Adipocyte (in vitro differentiated cells): ENCODE data around the gene SHISA5.
A peak's percentile ranks its signal among the peaks of the same experiment; 100 is the strongest.
"Not testable (repeated sequence)": the region's sequence is repeated elsewhere in the genome, so short reads cannot be mapped to it uniquely, and the experiment has no call there.

Experiments used
- DNase-seq: peaks from one replicate; pipeline ENCODE4 v3.0.0-alpha.2; 2015; ENCODE audit warnings: low read depth
- H3K27me3 ChIP-seq: replicated peaks from 2 replicates; pipeline ENCODE4 v1.7.0; 2013; ENCODE audit warnings: mild to moderate bottlenecking, low read length, moderate library complexity; ENCODE audit not compliant: control insufficient read depth, insufficient read depth
- H3K36me3 ChIP-seq: 2 replicates; pipeline ENCODE4 v1.7.0; 2013; ENCODE audit warnings: low read length, mild to moderate bottlenecking, moderate library complexity; ENCODE audit not compliant: control insufficient read depth, insufficient read depth, severe bottlenecking
- H3K4me1 ChIP-seq: 2 replicates; pipeline ENCODE4 v1.7.0; 2013; ENCODE audit warnings: mild to moderate bottlenecking, low read length, moderate library complexity; ENCODE audit not compliant: control insufficient read depth, insufficient read depth
- H3K4me3 ChIP-seq: 2 replicates; pipeline ENCODE4 v1.7.0; 2013; ENCODE audit warnings: mild to moderate bottlenecking, low read length, moderate library complexity
- H3K9ac ChIP-seq: 2 replicates; pipeline ENCODE4 v1.7.0; 2013; ENCODE audit warnings: mild to moderate bottlenecking, low read length, moderate library complexity
- H3K9me3 ChIP-seq: 2 replicates; pipeline ENCODE4 v1.7.0; 2013; ENCODE audit warnings: mild to moderate bottlenecking, low read length, moderate library complexity; ENCODE audit not compliant: control insufficient read depth

Gene SHISA5

GRCh38 chr3:48474031-48474430 lies 29.9 kb downstream of the SHISA5 start:
- not testable (repeated sequence) for DNase-seq, H3K27me3 ChIP-seq, H3K9me3 ChIP-seq, H3K4me3 ChIP-seq, H3K36me3 ChIP-seq, H3K9ac ChIP-seq
- peaks cover 12% of the 10 kb centered on the region for H3K4me1 ChIP-seq

GRCh38 chr3:48473617-48473952 lies 30.4 kb downstream of the SHISA5 start:
- Histone ChIP-seq H3K4me1 (peaks cover 12% of the 10 kb centered on the region), H3K36me3 (peaks cover 8% of the 10 kb centered on the region), H3K27me3 (no peaks in the 10 kb centered on the region), H3K9me3 (no peaks in the 10 kb centered on the region), H3K9ac (peak overlapping the region; percentile 89), H3K4me3 (peak overlapping the region; percentile 86)
- no peak for DNase-seq

GRCh38 chr3:48472923-48473616 lies 30.9 kb downstream of the SHISA5 start:
- peaks cover 17% of the 10 kb centered on the region for H3K4me1 ChIP-seq
- H3K9ac ChIP-seq = peak overlapping the region; percentile 89
- H3K36me3 ChIP-seq = peaks cover 13% of the 10 kb centered on the region
- H3K9me3 ChIP-seq = no peaks in the 10 kb centered on the region
- H3K27me3 ChIP-seq = no peaks in the 10 kb centered on the region
- peak; percentile 98 for DNase-seq
- H3K4me3 ChIP-seq = peak overlapping the region; percentile 86

- peaks cover 18% of the 10 kb centered on the region for H3K36me3 ChIP-seq
- peak overlapping the region; percentile 86 for H3K4me3 ChIP-seq
- no peaks in the 10 kb centered on the region for H3K9me3 ChIP-seq
- DNase-seq = no peak
- H3K27me3 ChIP-seq = no peaks in the 10 kb centered on the region
- peak overlapping the region; percentile 89 for H3K9ac ChIP-seq
- peaks cover 21% of the 10 kb centered on the region for H3K4me1 ChIP-seq
These were observed 31.4 kb downstream of the SHISA5 start for GRCh38 chr3:48472673-48472922.

GRCh38 chr3:48470286-48470685 lies 33.7 kb downstream of the SHISA5 start:
- DNase-seq = no peak
- H3K4me3 ChIP-seq = no peak overlapping the region
- H3K4me1 ChIP-seq = peaks cover 35% of the 10 kb centered on the region
- H3K9me3 ChIP-seq = no peaks in the 10 kb centered on the region
- H3K9ac ChIP-seq = peak overlapping the region; percentile 40
- peaks cover 27% of the 10 kb centered on the region for H3K36me3 ChIP-seq
- no peaks in the 10 kb centered on the region for H3K27me3 ChIP-seq

- no peaks in the 10 kb centered on the region for H3K27me3 ChIP-seq
- no peaks in the 10 kb centered on the region for H3K9me3 ChIP-seq
- peaks cover 40% of the 10 kb centered on the region for H3K4me1 ChIP-seq
- peaks cover 27% of the 10 kb centered on the region for H3K36me3 ChIP-seq
- H3K9ac ChIP-seq = no peak overlapping the region
- no peak for DNase-seq
- no peak overlapping the region for H3K4me3 ChIP-seq
These were observed 34.7 kb downstream of the SHISA5 start for GRCh38 chr3:48469046-48469915.

- Histone ChIP-seq H3K9ac (peak overlapping the region; percentile 93), H3K27me3 (no peaks in the 10 kb centered on the region), H3K4me1 (peaks cover 37% of the 10 kb centered on the region), H3K9me3 (no peaks in the 10 kb centered on the region), H3K4me3 (no peak overlapping the region), H3K36me3 (peaks cover 27% of the 10 kb centered on the region)
- no peak for DNase-seq
These were observed 35.6 kb downstream of the SHISA5 start for GRCh38 chr3:48468329-48468731.

GRCh38 chr3:48467473-48468267 lies 36.3 kb downstream of the SHISA5 start:
- peak overlapping the region; percentile 93 for H3K9ac ChIP-seq
- H3K9me3 ChIP-seq = no peaks in the 10 kb centered on the region
- peak overlapping the region; percentile 91 for H3K4me3 ChIP-seq
- no peaks in the 10 kb centered on the region for H3K27me3 ChIP-seq
- no peak for DNase-seq
- H3K4me1 ChIP-seq = peaks cover 35% of the 10 kb centered on the region
- peaks cover 27% of the 10 kb centered on the region for H3K36me3 ChIP-seq

- Histone ChIP-seq H3K4me3 (peak overlapping the region; percentile 91), H3K27me3 (no peaks in the 10 kb centered on the region), H3K9me3 (no peaks in the 10 kb centered on the region), H3K9ac (peak overlapping the region; percentile 93), H3K36me3 (peaks cover 27% of the 10 kb centered on the region), H3K4me1 (peaks cover 35% of the 10 kb centered on the region)
- DNase-seq = no peak
These were observed 36.9 kb downstream of the SHISA5 start for GRCh38 chr3:48467110-48467454.

- Histone ChIP-seq H3K4me3 (peak overlapping the region; percentile 91), H3K27me3 (no peaks in the 10 kb centered on the region), H3K36me3 (peaks cover 28% of the 10 kb centered on the region), H3K4me1 (peaks cover 35% of the 10 kb centered on the region), H3K9me3 (no peaks in the 10 kb centered on the region), H3K9ac (peak overlapping the region; percentile 93)
- no peak for DNase-seq
These were observed 37.4 kb downstream of the SHISA5 start for GRCh38 chr3:48466386-48467109.
